ENCODE measurements around the gene PBX4.

Gene PBX4

GRCh38 chr19:19533841-19534240 is 84.6 kb downstream of the PBX4 start:
- no peak for DNase-seq (ENCODE audit: low read depth, low spot score)
- H3K4me3 ChIP-seq (ENCODE audit: low read length): no peak overlapping the region

- no peak overlapping the region for H3K4me3 ChIP-seq (ENCODE audit: low read length)
- no peak for DNase-seq (ENCODE audit: low read depth, low spot score)
Observed at GRCh38 chr19:19532806-19533701, 85.4 kb downstream of the PBX4 start.

GRCh38 chr19:19531951-19532805 is 86.3 kb downstream of the PBX4 start:
- peak; percentile 26 for DNase-seq (ENCODE audit: low read depth, low spot score)
- no peak overlapping the region for H3K4me3 ChIP-seq (ENCODE audit: low read length)

GRCh38 chr19:19530889-19531288 is 87.6 kb downstream of the PBX4 start:
- DNase-seq (ENCODE audit: low read depth, low spot score): no peak
- H3K4me3 ChIP-seq (ENCODE audit: low read length): no peak overlapping the region

- no peak for DNase-seq (ENCODE audit: low read depth, low spot score)
- no peak overlapping the region for H3K4me3 ChIP-seq (ENCODE audit: low read length)
Observed at GRCh38 chr19:19530423-19530804, 88.1 kb downstream of the PBX4 start.

GRCh38 chr19:19529783-19530422 is 88.6 kb downstream of the PBX4 start:
- no peak overlapping the region for H3K4me3 ChIP-seq (ENCODE audit: low read length)
- no peak for DNase-seq (ENCODE audit: low read depth, low spot score)

GRCh38 chr19:19528721-19529490 is 89.6 kb downstream of the PBX4 start, which contains the start of gene YJEFN3:
Gene YJEFN3 (plus strand): TSS chr19:19528911. CDS start chr19:19528933, 22 bp downstream.
- H3K4me3 ChIP-seq (ENCODE audit: low read length): no peak within 1 kb of the TSS
- DNase-seq (ENCODE audit: low read depth, low spot score): no peak

- no peak overlapping the region for H3K4me3 ChIP-seq (ENCODE audit: low read length)
- DNase-seq (ENCODE audit: low read depth, low spot score): no peak
Observed at GRCh38 chr19:19527674-19528625, 90.5 kb downstream of the PBX4 start.

GRCh38 chr19:19527371-19527656 is 91.2 kb downstream of the PBX4 start:
- no peak overlapping the region for H3K4me3 ChIP-seq (ENCODE audit: low read length)
- no peak for DNase-seq (ENCODE audit: low read depth, low spot score)

GRCh38 chr19:19526581-19527370 is 91.7 kb downstream of the PBX4 start:
- DNase-seq (ENCODE audit: low read depth, low spot score): peak; percentile 28
- no peak overlapping the region for H3K4me3 ChIP-seq (ENCODE audit: low read length)

- no peak overlapping the region for H3K4me3 ChIP-seq (ENCODE audit: low read length)
- DNase-seq (ENCODE audit: low read depth, low spot score): no peak
Observed at GRCh38 chr19:19525611-19526380, 92.7 kb downstream of the PBX4 start.

GRCh38 chr19:19524053-19524452 is 94.4 kb downstream of the PBX4 start:
- no peak overlapping the region for H3K4me3 ChIP-seq (ENCODE audit: low read length)
- no peak for DNase-seq (ENCODE audit: low read depth, low spot score)

- no peak overlapping the region for H3K4me3 ChIP-seq (ENCODE audit: low read length)
- DNase-seq (ENCODE audit: low read depth, low spot score): no peak
Observed at GRCh38 chr19:19523177-19523576, 95.3 kb downstream of the PBX4 start.

- no peak overlapping the region for H3K4me3 ChIP-seq (ENCODE audit: low read length)
Observed at GRCh38 chr19:19520989-19521388, 97.5 kb downstream of the PBX4 start.

GRCh38 chr19:19517235-19517619 is 101.3 kb downstream of the PBX4 start:
- H3K4me3 ChIP-seq (ENCODE audit: low read length): peak overlapping the region; percentile 96
- no peak for DNase-seq (ENCODE audit: low read depth, low spot score)

More at GRCh38 chr19:19520989-19521388, 97.5 kb downstream of the PBX4 start:
- no peak for DNase-seq (ENCODE audit: low read depth, low spot score)

- DNase-seq (ENCODE audit: low read depth, low spot score): peak; percentile 86
- peak within 1 kb of the TSS; percentile 96 for H3K4me3 ChIP-seq (ENCODE audit: low read length)
Observed at GRCh38 chr19:19515642-19516519, 102.6 kb downstream of the PBX4 start, which contains the start of gene NDUFA13. Gene NDUFA13 (plus strand): TSS chr19:19516225. CDS start chr19:19516239, 14 bp downstream.

Data from Jurkat, Clone E6-1 (cell line).